Kidney (tissue), 14 donors: Measurements from ENCODE around the gene UNCX. TPM values are rescaled to one million over a fixed set of nuclear protein-coding genes. Genes with fewer than 3 reads are reported as not detected.

Experiments
- DNase-seq, 5 donors: peaks; one replicate each; pipeline ENCODE4 v3.0.0-alpha.2; 2013 to 2020
- FAIRE-seq: peaks from 2 replicates; lab custom pipeline; 2012; peaks lifted over from hg19 to GRCh38; lab: Jason Lieb, UNC
- H3K27ac ChIP-seq, 2 donors: one replicate each; pipeline ENCODE4 v1.7.0; 2013; ENCODE audit warnings: low read depth in 2 of 2, low read length in 2 of 2, inconsistent platforms in 1 of 2
- H3K27me3 ChIP-seq: one replicate; pipeline ENCODE4 v1.7.1; 2013; ENCODE audit warnings: low read length, inconsistent platforms; ENCODE audit not compliant: control insufficient read depth, insufficient read depth
- H3K36me3 ChIP-seq, 3 donors: one replicate each; pipeline versions ENCODE4 v1.7.0 to v1.7.1; 2013; ENCODE audit warnings: low read length in 3 of 3, control low read depth in 1 of 3, inconsistent platforms in 1 of 3; ENCODE audit not compliant: insufficient read depth in 3 of 3, control insufficient read depth in 2 of 3
- H3K4me1 ChIP-seq, 3 donors: one replicate each; pipeline versions ENCODE4 v1.7.0 to v1.7.1; 2013; ENCODE audit warnings: low read length in 3 of 3, inconsistent platforms in 1 of 3, low read depth in 1 of 3; ENCODE audit not compliant: control insufficient read depth in 2 of 3, insufficient read depth in 2 of 3
- H3K4me3 ChIP-seq, 3 donors: one replicate each; pipeline versions ENCODE4 v1.7.0 to v1.8.1; 2013; ENCODE audit warnings: low read length in 3 of 3, control low read depth in 1 of 3, inconsistent platforms in 1 of 3
- H3K9ac ChIP-seq, 3 donors: one replicate each; pipeline versions ENCODE4 v1.7.0 to v1.7.1; 2013; ENCODE audit warnings: low read length in 3 of 3, control low read depth in 1 of 3, inconsistent platforms in 1 of 3
- H3K9me3 ChIP-seq, 3 donors: one replicate each; pipeline versions ENCODE4 v1.7.0 to v1.7.1; 2013; ENCODE audit warnings: low read length in 3 of 3, control low read depth in 1 of 3, inconsistent platforms in 1 of 3; ENCODE audit not compliant: control insufficient read depth in 2 of 3, insufficient read depth in 1 of 3
- intact Hi-C: fragments of 100-400 bp; cut with DNase I; formaldehyde crosslinking; loops from one replicate; pipeline ENCODE4 v1.11.1; 2022
- polyA plus RNA-seq: library from polyadenylated mRNA; stranded (reverse); fragments of 350-450 nt; fragmentation: Illumina TruSeq; extraction: RNeasy Lipid Tissue Mini Kit (QIAGEN cat#74804); gene quantifications from one replicate; pipeline ENCODE4 v1.2.3, GENCODE V29; 2014; ENCODE audit warnings: low read depth, low replicate concordance; ENCODE audit not compliant: insufficient read depth
- total RNA-seq: library from RNA; stranded (reverse); fragmentation: NEBNext Ultra II Directional; extraction: Animal tissue kit (Norgen Biotek cat#: 25700); gene quantifications from one replicate; pipeline ENCODE4 v1.2.1, GENCODE V29; 2021
- TF ChIP-seq, protein P1 (sequence below): IDR thresholded peaks from 3 replicates; pipeline ENCODE4 v1.5.1; 2012; ENCODE audit warnings: mild to moderate bottlenecking, moderate library complexity, borderline replicate concordance; ENCODE audit not compliant: insufficient read depth; ENCODE audit errors: extremely low read depth
- donor health status: control.
- donor health status: control.
- donor health status: control.
- donor health status: control.
- donor health status: control.
- donor health status: DM: yes; HTN: yes; CAD: no.
- donor health status: Normal renal cell carcinoma (clear cell type).

UNCX gene
- total and polyA plus RNA-seq, 2 donors from 2014 or later = 1.4 to 2.0 TPM

DNA sequence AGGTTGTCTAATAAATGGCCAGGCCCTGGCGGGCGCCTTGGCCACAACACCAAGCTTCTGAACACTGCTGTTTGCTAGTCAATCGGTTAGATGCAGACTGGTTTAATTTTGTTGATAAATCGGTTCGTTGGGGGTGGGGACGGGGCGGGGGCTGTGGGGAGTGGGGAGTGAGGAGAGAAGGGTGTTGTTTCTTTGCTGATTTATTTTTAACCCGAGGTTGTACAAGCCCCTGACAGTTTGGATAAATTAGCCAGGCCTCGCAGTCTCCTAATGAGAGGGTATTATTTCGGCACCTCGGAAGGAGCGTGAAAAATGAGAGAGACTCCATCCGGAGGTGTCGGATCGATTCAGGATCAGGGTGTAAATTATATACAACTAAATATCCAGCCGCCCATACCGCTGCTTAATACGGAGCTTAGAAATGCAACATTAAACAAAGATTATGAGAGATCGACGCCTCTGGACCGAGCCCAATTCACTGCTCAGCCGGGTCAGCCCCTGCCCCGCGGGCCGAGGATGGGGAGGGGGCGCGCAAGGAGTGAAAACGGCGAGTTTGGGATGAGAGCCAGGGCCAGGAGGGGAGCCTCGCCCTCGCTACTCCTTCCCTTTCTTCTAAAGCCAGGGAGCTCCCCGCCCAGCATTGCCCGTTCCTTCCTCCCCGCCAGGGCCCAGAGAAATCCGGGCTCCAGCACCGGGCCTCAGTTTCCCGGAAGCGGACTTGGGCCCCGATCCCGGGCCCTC is 8.0 kb downstream of the UNCX start:
- H3K4me3 ChIP-seq = no peak overlapping the region
- TF ChIP-seq, protein P1, sequence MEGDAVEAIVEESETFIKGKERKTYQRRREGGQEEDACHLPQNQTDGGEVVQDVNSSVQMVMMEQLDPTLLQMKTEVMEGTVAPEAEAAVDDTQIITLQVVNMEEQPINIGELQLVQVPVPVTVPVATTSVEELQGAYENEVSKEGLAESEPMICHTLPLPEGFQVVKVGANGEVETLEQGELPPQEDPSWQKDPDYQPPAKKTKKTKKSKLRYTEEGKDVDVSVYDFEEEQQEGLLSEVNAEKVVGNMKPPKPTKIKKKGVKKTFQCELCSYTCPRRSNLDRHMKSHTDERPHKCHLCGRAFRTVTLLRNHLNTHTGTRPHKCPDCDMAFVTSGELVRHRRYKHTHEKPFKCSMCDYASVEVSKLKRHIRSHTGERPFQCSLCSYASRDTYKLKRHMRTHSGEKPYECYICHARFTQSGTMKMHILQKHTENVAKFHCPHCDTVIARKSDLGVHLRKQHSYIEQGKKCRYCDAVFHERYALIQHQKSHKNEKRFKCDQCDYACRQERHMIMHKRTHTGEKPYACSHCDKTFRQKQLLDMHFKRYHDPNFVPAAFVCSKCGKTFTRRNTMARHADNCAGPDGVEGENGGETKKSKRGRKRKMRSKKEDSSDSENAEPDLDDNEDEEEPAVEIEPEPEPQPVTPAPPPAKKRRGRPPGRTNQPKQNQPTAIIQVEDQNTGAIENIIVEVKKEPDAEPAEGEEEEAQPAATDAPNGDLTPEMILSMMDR = no peak
- no peak overlapping the region for H3K27ac ChIP-seq
- H3K9me3 ChIP-seq = no peaks in the 10 kb centered on the region
- no peaks in the 10 kb centered on the region for H3K36me3 ChIP-seq
- DNase-seq (peak in 4 of 5 donors; percentile 63 to 89 (median 80)), FAIRE-seq (no peak)
- H3K4me1 ChIP-seq = no peaks in the 10 kb centered on the region
- intact Hi-C loops = no loop called here
- peaks cover 29% of the 10 kb centered on the region for H3K27me3 ChIP-seq
- no peak overlapping the region for H3K9ac ChIP-seq

DNA sequence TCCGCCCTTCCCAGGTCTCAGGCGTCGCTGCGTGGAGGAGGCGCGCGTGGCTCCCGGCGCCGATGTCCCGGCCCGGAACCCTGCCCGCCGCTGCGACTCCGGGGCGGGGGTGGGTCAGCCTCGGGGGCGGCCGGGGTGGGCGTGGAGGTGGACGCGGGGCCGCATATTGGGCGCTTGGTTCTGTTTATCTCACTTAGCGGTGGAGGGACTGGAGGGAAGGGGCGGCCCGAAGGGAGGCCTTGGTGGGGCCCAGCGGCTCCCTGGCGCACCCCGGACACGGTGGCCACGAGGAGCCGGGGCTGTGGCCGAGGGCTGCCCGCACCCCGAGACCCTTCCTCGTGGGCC is 8.6 kb downstream of the UNCX start:
- no peak overlapping the region for H3K27ac ChIP-seq
- H3K27me3 ChIP-seq = peaks cover 32% of the 10 kb centered on the region
- H3K9me3 ChIP-seq = no peaks in the 10 kb centered on the region
- H3K9ac ChIP-seq = no peak overlapping the region
- intact Hi-C loops = no loop called here
- H3K4me1 ChIP-seq = no peaks in the 10 kb centered on the region
- DNase-seq (peak in 1 of 5 donors; percentile 71), FAIRE-seq (no peak)
- no peaks in the 10 kb centered on the region for H3K36me3 ChIP-seq
- no peak overlapping the region for H3K4me3 ChIP-seq
- TF ChIP-seq, protein P1 = no peak

DNA sequence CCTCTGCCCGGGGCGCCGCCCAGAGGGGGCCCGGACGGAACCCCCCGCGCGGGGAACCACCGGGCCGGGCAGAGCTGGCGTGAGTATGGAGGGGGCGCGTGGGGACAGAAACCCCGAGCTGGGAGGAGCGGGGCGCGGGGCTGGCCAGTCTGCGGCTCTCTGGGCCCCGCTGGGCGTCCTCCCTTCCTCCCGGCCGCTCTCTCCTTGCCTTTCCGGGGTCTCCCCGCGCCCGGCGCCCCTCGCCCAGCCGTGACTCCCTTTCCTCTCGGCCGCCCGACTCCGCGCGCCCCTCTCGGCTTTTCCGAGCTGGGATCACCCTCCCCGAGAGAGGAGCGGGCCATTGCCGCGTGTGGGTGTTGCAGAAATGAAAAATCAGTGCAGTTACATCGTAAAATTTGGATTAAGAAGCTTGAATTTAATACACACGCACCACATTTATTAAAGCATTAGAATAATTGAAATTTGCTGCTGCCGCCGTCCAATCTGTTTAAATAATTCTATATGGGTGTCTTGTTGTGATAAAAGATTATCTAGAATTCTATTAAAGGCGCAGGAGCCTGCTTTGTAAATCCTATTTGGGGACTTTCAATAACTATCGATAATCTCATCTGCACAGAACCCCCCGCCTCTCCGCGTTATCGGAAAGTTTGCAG is 9.1 kb downstream of the UNCX start:
- Histone ChIP-seq H3K27ac (no peak overlapping the region), H3K27me3 (peaks cover 32% of the 10 kb centered on the region), H3K9ac (peak overlapping the region in 1 of 3 donors; percentile 30), H3K4me1 (no peaks in the 10 kb centered on the region), H3K36me3 (no peaks in the 10 kb centered on the region), H3K9me3 (no peaks in the 10 kb centered on the region), H3K4me3 (peak overlapping the region in 1 of 3 donors; percentile 46)
- intact Hi-C loops = no loop called here
- DNase-seq (peak in 2 of 5 donors; percentile 15 to 60), FAIRE-seq (no peak)
- TF ChIP-seq, protein P1 = no peak
